A549 (cell line): Measurements from ENCODE around the gene CLCNKA.

ENCODE experiments used
- CTCF ChIP-seq: fragments of >200 bp; sonication (Bioruptor Twin); formaldehyde crosslinking; IDR thresholded peaks from 3 replicates; pipeline ENCODE4 v1.5.1; 2016
- POLR2A ChIP-seq: IDR thresholded peaks from 2 replicates; pipeline ENCODE4 v1.6.1; 2012; ENCODE audit warnings: mild to moderate bottlenecking, low read length

- TF ChIP-seq CTCF (no peak), POLR2A (no peak)
Observed at GRCh38 chr1:16083486-16083885, 61.6 kb downstream of the CLCNKA start.
